GM19025 (cell line): ENCODE results near the gene LRMDA.
"Not testable (repeated sequence)": the region's sequence is repeated elsewhere in the genome, so short reads cannot be mapped to it uniquely, and the experiment has no call there.

Source experiments
- ATAC-seq: cut with Tn5 transposase; IDR thresholded peaks from one replicate; pipeline ENCODE4 v1.9.1; 2021; ENCODE audit warnings: mild to moderate bottlenecking, low read depth, moderate library complexity; ENCODE audit not compliant: unreplicated experiment

LRMDA gene

DNA sequence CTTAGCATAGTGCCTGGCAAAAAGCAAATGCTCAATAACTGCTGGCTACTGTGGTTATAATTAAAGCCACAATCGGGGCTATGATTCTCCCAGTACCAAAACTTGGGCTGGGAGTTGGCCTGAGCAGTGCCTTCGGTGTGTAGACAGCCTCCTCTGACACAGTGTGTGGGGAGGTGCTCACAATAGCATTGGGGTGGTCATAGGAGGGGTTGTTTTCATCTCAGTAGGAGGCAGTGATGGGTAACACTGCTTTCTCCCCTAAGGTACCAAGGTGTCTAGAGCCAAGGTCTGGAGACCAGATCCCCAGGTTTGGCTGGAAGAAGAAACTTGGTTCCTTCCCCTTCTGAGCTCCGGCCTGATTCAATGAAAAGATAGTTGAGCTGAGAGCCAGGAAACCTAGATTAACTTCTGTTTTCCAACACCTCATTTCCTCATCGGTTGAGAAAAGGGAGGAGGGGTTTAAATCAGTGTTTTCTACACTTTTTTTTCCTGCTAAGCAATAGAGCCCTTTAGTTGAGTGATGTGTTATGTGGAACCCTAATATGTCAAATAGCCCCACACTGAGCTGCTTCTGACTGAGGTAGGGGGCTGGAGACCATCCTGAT lies 68.2 kb downstream of the LRMDA start:
- ATAC-seq: no peak

DNA sequence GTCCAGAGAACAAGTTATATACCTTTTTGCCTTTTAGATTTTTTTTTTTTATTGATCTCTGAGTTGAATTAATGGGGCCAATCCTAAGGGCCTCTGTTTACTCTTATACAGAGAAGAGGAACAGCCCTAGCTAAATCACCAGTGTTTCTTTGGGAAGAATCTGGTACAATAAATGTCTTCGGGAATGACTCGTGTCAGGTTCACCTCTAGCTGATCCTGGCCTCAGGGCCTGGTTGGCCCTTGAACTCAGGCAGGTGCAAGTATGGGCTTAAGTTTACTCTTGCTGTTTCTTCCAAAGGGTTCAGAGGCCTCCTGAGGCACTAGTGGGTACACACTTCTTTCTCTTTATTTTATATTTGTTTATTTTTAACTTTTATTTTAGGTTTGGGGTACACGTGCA lies 71.0 kb downstream of the LRMDA start:
- no peak for ATAC-seq

DNA sequence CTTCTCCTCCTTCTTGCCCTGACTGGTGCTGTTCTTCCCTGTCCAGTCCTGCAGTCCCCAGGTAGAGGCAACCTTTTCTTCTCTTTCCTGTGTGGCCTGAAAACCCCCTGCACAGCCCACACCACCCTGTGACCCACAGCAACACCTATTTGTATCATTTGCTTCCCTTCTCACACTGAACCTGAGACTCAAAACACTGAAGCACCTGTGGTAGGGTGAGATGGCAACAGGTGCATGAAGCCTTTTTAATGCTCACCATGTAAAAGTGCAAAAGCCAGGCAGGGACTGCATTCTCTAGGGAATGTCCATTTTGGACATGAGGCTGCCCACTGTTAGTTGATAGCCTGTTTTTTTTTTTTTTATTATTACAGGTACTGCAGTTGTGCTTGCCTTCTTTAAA lies 71.4 kb downstream of the LRMDA start:
- no peak for ATAC-seq

DNA sequence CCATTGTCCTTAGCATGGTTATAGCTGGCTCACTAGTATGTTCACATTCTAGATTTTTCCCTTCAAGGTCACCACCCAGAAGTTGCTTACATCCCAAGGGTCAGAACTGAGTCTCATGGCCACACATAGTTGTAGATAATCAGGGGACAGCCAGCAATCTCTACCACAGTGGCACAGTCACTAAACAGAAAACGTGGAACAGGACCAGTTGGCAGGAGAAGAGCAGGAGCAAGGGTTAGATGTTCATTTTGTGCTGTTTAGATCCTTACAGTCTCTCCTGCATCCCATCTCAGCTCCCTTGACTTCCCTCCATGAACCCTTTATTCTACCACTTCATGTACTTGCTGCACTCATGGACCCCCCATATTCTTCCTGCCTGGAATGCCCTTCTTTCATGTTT lies 73.9 kb downstream of the LRMDA start:
- ATAC-seq: no peak

DNA sequence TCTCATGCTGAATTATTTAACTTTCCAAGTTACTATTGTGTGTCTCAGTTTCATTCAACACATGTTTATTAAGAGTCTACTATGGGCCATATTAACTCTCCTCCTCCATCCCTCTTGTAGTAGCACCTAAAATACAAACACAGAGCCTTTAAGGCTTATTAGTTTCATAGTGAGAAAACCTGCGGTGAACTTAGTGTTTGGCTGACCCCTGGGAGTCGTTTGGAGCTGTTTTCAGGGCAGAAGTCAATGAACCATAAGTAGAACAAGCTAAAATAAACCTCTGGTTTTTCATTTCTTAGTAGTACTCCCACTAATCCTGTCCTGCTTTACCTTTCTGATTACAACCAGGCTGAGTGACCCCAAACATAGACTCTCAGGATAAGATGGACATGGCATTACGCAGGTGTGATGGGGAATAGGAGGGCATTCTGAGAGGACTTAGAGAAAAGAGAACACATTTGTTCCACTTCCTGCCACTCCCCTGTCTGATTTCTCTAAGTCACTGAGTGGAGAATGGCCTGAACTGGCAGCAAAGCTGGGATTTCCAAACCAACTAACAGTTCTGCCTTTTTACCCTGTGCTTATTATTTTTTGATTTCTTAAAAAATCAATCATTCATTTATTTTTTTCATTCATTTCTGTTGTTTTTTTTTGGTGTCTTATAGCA lies 74.5 kb downstream of the LRMDA start:
- peak; percentile 56 for ATAC-seq

- no peak for ATAC-seq
Measured at GRCh38 chr10:75506930-75507329, 75.5 kb downstream of the LRMDA start.

DNA sequence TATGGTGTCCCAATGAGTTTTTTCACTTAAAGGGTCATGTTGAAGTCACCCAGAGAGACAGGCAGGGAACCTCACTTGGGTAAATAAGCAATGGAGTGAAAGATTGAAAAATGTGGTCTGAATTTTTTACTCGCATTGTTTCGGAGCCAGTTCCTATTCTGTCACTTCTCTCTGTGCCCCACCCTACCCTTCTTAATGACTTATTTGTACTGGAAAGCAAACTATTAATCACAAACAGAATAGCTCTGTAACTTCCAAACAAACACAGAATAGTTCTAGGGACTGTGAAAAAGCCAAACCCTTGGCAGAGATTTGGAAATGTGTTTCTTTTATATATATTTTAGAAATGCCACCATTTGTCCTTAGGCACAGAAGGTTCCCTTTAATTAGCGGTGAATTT lies 76.0 kb downstream of the LRMDA start:
- ATAC-seq: no peak

DNA sequence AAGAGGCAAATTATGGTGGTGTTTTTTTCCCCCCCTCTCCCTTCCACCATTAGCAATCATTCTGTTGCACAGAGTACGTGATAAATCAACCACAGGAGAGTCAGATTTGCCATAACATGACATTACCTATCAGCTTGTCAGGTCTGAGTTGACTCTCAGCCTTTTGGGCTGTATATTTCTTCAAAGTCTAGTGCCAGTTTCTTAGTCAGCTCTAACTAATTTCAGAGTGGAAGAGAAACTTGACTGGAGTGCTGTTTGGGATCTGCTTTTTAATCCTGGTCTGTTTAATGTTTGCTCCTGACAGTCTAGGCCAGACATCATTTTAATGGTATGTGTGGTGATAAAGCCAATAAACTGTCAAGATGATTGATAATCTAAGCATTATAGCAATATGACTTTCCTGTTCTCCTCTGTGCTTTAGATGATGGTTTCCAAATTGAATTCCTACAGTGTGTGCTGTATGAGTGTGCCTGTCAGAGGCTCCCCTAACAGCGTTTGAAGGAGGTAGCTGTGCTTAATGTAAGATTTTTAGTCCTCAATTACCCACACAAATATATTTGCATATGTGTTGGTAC lies 76.9 kb downstream of the LRMDA start:
- no peak for ATAC-seq

- no peak for ATAC-seq
Measured at GRCh38 chr10:75508814-75509306, 77.4 kb downstream of the LRMDA start.

GRCh38 chr10:75509706-75510105 lies 78.3 kb downstream of the LRMDA start:
- ATAC-seq: no peak

DNA sequence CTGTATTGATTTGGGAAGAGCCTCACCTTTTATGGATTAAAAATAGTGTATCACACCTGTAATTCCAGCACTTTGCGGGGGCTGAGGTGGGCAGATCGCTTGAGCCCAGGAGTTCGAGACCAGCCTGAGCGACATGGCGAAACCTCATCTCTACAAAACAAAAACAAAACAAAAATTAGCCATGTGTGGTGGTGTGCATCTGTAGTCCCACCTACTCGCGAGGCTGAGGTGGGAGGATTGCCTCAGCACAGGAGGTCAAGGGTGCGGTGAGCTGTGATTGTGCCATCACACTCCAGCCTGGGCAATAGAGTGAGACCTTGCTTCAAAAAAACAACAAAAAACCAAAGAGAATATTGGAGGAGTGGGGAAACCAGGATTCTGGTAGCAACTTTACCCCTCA lies 79.6 kb downstream of the LRMDA start:
- no peak for ATAC-seq

- no peak for ATAC-seq
Measured at GRCh38 chr10:75512203-75512933, 80.9 kb downstream of the LRMDA start.

DNA sequence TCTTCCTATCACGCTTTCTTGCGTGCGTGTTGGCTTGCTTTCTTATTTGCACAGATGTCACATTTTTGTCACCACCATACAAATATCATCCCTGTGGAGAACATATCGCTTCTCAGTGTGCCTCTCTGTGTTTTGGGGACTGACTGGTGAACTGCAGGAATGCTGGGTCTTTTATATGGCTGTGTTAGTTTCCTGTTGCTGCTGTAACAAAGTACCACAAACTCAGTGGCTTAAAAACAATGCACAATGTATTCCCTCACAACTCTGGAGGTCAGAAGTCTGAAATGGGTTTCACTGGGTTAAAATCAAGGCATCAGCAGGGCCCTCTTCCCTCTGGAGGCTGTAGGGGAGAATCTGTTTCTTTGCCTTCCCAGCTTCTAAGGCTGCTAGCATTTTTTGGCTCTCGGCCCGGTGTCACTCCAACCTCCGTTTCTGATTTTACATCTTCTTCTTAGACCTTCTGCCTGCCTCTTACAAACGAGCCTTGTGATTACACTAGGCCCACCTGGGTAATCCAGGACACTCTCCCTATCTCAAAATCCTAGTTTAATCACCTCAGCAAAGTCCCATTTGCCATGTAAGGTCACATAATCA lies 82.0 kb downstream of the LRMDA start:
- no peak for ATAC-seq

- no peak for ATAC-seq
Measured at GRCh38 chr10:75514830-75515229, 83.4 kb downstream of the LRMDA start.

- ATAC-seq: not testable (repeated sequence)
Measured at GRCh38 chr10:75516154-75516553, 84.7 kb downstream of the LRMDA start.

DNA sequence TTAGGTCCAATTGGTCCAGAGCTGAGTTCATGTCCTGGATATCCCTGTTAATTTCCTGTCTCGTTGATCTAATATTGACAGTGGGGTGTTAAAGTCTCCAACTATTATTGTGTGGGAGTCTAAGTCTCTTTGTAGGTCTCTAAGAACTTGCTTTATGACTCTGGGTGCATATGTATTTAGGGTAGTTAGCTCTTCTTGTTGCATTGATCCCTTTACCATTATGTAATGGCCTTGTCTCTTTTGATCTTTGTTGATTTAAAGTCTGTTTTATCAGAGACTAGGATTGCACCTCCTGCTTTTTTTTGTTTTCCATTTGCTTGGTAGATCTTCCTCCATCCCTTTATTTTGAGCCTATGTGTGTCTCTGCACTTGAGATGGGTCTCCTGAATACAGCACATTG lies 87.8 kb downstream of the LRMDA start:
- ATAC-seq: not testable (repeated sequence)

DNA sequence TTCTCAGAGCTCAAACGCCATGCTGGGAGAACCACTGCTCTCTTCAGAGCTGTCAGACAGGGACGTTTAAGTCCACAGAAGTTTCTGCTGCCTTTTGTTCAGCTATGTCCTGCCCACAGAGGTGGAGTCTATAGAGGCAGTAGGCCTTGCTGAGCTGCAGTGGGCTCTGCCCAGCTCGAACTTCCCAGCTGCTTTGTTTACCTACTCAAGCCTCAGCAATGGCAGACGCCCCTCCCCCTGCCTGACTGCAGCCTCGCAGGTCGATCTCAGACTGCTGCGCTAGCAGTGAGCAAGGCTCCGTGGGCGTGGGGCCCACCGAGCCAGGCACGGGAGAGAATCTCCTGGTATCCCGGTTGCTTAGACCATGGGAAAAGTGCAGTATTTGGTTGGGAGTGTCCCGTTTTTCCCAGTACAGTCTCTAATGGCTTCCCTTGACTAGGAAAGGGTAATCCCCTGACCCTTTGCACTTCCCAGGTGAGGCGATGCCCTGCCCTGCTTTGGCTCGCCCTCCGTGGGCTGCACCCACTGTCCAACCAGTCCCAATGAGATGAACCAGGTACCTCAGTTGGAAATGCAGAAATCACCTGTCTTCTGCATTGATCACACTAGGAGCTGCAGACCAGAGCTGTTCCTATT lies 89.9 kb downstream of the LRMDA start:
- ATAC-seq: not testable (repeated sequence)

DNA sequence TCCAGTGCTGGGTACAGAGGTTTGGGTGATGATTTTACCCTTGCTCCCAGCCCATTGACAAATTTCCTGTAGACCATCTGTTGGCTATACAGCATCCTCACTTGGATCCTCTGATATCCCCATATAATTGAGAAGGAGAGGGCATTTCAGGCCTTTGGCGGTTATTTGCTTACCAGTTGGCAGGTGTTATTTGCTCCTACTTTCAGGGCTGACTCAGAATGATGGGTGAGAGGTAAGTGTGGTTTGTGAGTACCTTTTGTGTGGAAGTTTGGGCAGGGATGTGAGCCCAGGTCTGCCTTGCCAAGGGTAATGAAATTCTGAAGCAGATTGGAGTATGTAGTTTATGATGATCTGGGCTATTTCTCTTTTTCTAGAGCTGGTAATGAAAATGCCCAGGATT lies 93.6 kb downstream of the LRMDA start:
- ATAC-seq: no peak

- ATAC-seq: no peak
Measured at GRCh38 chr10:75525646-75526045, 94.2 kb downstream of the LRMDA start.

DNA sequence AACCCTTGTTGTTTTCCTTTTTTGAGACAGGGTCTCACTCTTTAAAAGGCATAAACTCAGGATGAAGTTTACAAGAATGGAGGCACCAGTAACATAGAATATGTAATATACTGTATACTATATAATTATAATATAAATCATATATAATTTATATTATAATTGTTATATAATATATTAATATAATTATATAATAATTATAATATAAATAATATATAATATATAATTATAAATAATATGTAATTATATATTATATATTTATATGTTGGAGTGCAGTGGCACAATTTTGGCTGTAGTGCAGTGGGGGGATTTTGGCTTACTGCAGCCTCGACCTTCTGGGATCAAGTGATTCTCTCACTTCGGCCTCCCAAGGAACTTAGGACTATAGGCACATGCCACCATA lies 96.1 kb downstream of the LRMDA start:
- ATAC-seq: no peak
